NCI-H1417 treated with DMSO at 0.1 percent for 48 hours (cell line): ENCODE measurements around the gene CDC14A.

Source experiments
- DNase-seq: peaks from one replicate; lab custom pipeline; 2025; lab: John Stamatoyannopoulos, UW

Gene CDC14A

DNA sequence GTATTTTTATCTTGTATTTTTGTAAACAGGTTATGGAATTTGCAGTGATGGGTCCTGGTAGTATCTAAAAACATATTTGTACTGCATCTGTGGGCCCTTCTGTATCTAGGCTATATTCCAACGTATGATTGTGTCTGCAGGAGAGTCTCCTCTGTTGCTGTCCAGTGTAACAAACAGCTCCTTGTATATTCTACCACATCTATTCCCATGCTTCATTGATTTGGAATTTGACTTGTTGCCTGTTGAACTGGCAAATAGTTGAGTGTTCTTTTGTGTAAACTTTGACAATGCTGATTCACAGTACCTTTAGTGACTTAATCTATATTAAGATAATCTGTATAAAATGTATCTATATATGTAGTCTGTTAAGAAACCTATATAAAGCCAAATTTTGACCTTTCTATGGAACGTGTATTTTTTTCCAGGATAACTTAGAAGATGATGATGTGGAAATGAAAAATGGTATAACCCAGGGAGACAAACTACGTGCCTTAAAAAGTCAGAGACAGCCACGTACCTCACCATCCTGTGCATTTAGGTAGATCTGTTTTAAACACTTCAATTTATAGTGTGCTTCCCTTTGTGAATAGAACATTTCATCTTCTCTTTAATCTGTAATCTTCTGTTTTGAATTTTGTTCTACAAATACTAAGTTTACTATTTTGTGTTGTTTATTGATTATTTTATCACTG is 142.2 kb downstream of the CDC14A start:
- no peak for DNase-seq

GRCh38 chr1:100496896-100497295 is 144.6 kb downstream of the CDC14A start:
- DNase-seq: no peak

DNA sequence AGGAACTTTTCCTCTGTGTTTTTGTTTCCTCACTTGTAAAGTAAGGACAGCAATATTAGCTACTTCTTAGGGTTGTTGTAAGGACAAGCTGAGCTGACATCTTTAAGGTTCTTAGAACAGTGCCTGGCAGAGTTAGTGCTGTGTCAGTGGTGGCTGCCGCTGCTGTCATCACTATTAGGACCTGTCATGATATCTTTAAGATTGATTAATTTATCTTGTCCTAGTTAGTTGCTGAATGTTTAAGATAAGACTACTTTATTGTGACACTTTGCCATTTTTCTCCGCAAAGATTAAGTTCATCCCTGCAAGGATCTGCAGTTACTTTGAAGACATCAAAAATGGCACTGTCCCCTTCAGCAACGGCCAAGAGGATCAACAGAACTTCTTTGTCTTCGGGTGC is 145.5 kb downstream of the CDC14A start:
- no peak for DNase-seq

- DNase-seq: no peak
Measured at GRCh38 chr1:100499194-100499811, 147.0 kb downstream of the CDC14A start.

DNA sequence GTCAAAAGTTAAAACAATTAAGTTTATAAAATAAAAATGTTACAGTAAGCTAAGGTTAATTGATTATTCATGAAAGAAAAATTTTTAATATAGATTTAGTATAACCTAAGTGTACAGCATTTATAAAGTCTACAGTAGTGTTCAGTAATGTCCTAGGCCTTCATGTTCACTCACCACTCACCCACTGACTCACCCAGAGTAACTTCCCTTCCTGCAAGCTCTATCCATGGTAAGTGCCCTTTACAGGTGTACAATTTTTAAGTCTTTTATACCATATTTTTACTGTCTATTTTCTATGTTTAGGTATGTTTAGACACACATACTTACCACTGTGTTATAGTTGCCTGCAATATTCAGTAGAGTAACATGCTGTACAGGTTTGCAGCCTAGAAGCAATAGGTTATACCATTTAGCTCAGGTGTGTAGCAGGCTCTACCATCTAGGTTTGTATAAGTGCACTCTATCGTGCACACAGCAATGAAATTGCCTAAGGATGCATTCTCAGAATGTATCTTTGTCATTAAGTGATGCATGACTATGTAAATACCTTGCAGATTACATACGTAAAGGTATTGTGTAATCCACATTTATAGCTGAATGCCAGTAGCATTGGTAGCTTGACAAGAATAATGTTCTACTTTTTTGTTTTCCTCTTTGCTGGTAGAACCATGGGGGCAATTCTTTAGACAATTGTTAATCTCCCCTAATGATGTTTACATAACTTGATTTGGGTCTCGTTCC is 149.9 kb downstream of the CDC14A start:
- no peak for DNase-seq

- DNase-seq: no peak
Measured at GRCh38 chr1:100506217-100506616, 153.9 kb downstream of the CDC14A start.

DNA sequence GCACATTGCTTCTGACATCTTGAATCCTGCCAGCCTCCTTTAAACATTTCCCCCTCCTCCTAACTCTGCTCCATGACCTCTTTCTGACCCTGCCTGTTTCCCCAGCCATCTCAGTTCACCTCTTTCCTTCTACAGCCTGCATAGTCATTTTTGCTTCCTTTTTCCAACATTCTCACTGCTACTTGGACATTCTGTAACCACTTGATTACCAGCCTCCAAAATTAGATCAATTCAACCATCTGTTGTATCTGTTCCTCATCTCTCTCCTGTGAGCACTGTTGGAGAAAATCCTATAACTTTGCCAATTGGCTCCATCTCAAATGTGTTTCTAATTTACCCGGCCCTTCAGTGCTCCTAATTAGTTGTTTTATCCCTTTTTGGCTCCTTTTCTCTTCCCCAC is 158.1 kb downstream of the CDC14A start:
- DNase-seq: no peak

DNA sequence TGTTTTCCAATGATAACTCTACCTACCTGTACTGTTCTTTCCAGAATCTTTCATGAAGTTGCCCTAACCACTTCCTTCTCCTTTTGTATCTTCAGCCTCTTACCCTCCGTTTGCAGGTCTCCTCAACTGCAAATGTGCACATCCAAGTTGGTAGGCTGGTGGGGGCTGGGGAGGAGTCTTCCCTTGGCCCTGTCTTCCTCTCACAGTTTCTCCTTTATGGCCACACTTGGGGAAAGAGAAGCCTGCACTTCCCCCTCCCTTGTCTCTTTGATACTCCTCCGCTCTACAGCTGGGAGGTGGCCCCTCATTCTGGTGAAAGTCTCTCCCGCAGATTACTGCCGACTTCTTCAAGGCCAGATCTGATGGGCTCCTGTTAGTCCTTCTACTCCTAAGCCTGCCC is 158.8 kb downstream of the CDC14A start:
- no peak for DNase-seq

- no peak for DNase-seq
Measured at GRCh38 chr1:100511773-100512172, 159.5 kb downstream of the CDC14A start.

DNA sequence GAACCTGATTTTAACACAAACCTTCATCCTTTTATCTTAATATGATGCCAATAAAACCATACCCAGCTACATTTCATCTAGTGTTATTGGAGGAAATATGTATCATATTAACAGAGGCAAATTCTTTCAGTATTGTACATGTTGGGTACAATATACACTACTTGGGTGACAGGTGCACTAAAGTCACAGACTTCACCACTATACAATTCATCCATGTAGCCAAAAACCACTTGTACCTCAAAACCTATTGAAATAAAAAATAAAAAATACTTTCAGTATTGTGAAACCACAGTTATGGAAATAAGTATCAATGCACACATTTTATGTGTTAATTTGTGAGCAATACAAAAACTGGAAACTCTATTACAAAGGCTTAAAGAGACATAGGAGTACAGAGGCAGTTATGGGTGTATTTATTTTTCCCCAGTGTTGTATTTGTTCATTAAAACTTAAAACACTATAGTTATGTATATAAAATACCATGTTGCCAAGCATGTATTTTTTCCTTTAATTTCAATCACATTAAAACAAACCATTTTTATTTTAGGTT is 160.6 kb downstream of the CDC14A start:
- no peak for DNase-seq

DNA sequence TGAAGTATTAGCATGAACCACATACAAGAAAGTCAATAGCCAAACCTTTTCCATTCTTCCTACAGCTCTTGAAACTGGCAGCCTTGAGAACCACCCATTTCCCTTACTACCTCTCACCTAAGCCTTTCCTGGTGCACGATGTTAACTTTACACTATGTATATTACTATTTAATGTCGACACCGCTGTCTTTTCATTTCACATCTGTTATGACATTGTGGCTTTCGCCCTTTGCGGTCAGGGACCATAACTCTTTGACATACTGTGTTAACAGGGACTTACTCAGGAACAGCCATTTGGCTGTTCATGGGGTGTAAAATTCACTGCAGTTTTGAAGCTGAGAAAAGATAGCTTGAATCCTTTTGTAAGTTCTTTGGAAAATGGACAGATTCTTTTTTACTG is 164.6 kb downstream of the CDC14A start:
- no peak for DNase-seq

- no peak for DNase-seq
Measured at GRCh38 chr1:100517515-100517914, 165.2 kb downstream of the CDC14A start.

GRCh38 chr1:100518023-100518422 is 165.7 kb downstream of the CDC14A start:
- no peak for DNase-seq

- no peak for DNase-seq
Measured at GRCh38 chr1:100523038-100523652, 170.8 kb downstream of the CDC14A start.

- DNase-seq: no peak
Measured at GRCh38 chr1:100524355-100524754, 172.0 kb downstream of the CDC14A start.

- DNase-seq: no peak
Measured at GRCh38 chr1:100526894-100527293, 174.6 kb downstream of the CDC14A start.

- DNase-seq: no peak
Measured at GRCh38 chr1:100528871-100529270, 176.6 kb downstream of the CDC14A start.

- no peak for DNase-seq
Measured at GRCh38 chr1:100530141-100530540, 177.8 kb downstream of the CDC14A start.

DNA sequence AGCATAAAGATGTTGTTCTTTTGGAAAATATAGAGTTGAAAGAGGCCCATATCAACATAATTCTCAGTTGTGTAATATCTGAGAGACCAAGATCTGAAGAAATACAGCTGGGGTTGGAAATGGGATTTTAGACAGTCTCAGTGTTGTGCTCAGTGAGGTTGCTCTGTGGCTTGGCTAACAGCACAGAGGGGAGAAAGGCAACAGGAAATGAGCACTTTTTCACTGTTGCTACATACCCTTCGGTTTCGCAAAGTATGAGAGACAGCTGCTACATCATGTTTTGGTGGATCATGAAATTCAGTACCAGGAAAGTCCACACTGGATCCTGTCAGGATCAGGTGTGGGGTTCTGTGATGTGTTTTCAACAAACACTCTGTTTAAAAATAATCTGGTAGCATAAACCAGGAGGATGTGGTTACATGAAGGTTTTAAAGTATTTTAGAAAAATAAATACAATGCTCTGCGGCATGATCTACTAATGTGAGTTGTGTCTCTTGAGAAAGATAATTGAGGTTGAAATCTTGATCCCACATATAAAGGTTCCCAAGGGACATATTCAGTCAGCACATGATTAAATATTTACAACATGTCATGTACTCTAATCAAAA is 178.7 kb downstream of the CDC14A start:
- DNase-seq: no peak

DNA sequence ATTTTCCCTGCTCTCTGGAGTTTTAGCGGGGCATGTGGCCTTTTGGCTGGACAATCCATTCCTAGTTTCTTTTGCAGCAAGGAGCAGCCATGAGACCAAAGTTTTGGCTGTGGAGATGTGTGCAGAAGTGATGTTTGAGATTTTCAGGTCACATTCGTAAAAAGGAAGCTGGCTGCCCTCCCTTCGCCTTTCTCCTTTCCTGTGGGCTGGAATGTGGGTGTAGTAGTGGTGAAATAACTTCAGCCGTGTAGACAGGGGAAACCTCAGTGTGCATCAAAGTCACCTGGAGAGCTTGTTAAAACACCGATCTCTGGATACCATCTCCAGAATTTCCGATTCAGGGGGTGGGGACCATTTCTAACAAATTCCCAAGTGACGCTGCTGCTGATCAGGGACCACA is 180.3 kb downstream of the CDC14A start:
- no peak for DNase-seq

GRCh38 chr1:100535264-100535663 is 183.0 kb downstream of the CDC14A start:
- DNase-seq: no peak

- no peak for DNase-seq
Measured at GRCh38 chr1:100536031-100536430, 183.7 kb downstream of the CDC14A start.
